Stimulated activated CD4-positive, alpha-beta T cell treated with anti-CD3 and anti-CD28 coated beads, Interleukin-12 subunit alpha, Interleukin-12 subunit beta, amount 100 ng/mL, for 48 hours (primary cell): ENCODE results near the gene MTERF4.
A peak's percentile ranks its signal among the peaks of the same experiment; 100 is the strongest.

ENCODE experiments used
- DNase-seq, 3 donors: peaks; one replicate each; pipeline ENCODE4 v3.0.0-alpha.2; 2020; ENCODE audit warnings: low read depth in 2 of 3, low spot score in 1 of 3

Gene MTERF4, protein sequence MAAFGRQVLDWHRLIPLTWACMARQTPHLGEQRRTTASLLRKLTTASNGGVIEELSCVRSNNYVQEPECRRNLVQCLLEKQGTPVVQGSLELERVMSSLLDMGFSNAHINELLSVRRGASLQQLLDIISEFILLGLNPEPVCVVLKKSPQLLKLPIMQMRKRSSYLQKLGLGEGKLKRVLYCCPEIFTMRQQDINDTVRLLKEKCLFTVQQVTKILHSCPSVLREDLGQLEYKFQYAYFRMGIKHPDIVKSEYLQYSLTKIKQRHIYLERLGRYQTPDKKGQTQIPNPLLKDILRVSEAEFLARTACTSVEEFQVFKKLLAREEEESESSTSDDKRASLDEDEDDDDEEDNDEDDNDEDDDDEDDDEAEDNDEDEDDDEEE

GRCh38 chr2:241102239-241102803 is at the start of gene MTERF4:
MTERF4 (minus strand) TSS chr2:241102287; CDS start chr2:241102273, 14 bp downstream.
- DNase-seq: peak; percentile 80 to 86 (median 84)

DNA sequence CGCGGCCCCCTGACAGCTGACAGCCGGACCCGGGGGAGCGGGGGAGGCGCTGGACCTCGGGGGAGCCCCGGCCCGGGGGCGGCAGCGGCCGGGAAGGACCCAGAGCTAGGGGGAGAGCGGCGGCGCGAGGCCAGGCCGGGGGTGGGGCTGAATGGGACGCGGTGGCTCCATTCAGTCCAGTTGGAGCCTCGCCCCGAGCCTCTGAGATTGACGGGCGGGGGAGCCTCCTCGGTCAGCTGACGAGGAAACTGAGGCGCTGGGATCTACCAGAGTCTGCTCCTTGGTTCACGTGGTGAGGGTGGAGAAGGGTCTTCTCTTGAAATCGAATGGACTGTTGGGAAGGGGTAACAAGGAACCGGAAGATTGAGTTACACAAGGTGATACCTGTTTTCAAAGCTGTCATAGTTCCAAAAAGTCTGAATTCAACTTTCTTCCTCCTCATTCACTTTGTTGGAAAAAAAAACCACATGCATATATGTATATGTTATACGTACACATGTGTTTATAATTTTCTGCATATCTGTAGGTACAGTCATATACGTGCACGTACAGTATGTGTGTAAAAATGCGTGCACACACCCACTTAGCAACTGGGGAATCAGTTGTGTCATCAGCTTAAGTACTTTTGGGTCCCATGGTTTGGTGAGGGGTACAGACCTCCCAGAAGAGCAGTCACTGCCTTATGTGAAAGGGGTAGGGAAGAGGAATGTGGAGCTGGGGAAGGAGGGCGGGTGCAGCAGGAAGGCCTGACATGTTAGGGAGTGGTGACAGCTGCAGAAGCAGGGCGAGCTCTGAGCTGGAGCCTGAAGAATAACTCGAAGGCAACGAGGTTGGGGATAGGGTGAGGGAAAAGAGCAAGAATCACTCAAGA is 48.8 kb upstream of the MTERF4 start:
- DNase-seq: no peak

DNA sequence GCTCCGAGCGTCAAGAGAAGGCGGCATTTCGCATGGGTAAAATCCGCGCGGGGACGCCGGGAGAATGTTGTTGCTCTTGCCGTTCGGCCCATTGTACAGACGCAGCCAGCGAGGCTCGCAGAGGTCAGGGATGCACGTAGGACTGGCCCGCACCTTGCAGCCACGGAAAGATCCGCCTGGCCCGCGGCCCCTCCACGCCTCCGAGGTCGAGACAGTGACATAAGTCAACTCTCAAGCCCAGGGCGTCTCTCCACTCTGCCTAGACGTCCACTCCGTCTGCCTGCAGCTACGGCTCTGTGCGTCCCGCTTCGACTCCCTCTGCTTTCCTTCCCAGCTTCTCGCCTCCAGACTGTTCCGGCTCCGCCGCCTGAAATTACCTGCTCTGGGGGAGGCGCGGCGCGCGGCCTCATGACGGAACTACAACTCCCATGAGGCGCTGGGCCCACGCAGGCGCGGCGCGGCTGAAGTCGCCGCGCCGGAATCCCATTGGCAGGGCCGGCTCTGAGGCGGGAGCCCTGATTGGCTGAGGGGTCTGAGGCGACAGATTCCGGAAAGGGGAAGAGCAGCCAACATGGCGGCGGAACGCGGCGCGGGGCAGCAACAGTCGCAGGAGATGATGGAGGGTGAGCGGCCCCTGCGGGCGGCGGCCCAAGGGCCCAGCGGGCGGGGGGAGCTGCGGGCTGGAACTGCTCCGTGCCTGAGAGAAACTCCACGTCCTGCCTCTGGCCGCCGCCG is 48.0 kb upstream of the MTERF4 start, which contains the start of gene PPP1R7:
Gene PPP1R7 (plus strand): TSS at position 543 of the 735 bp plus-strand sequence. CDS start 29 bp downstream, at position 572.
- DNase-seq: peak; percentile 86 to 94 (median 93)

DNA sequence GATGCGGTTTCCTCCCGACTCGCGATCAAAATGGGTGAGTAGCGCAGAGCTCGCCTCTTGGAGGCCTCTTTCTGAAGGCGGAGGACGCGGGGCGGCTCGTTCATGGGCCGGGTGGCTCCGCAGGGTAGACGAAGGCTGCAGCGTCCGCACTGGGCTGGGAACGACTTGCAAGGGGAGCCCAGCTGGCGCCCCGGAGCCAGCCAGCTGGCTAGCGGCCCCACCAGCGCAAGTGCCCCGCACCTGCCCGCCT is 47.5 kb upstream of the MTERF4 start:
- DNase-seq: no peak

DNA sequence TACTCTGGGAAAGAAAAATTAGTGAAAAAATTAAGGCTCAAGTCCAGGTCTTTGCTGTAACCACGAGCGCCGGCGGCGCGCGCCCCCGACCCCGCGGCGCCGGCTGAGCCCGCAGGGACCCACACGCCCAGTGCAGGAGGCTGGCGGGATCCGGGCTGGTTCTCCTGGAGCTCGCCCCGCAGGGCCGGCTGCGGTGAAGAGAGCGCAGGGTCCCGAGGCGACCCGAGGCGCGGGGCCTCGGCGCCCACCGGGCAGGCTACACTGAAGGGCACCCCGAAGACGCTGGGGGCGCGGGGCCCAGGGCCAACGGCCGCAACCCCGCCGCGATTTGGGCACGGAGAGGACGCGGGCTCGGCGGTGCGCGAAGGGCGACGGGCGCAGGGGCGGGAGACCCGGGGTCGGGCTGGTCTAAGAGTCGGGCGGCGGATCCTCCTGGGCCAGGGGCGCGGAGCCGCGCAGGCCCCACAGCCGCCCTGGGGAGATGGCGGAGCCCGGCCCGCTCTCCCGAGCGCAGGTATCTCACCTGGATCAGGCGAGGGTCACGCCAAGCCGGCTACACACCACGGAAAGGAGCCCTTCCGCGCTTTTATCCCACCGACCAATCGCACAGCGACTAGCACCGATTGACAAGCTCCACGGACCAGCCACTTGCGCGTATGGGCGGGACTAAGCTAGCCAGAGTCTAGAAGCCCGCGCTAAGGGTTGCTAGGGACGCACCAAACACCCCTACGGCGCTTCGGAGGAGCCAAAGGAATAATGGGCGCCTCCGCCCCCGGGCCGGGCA is 47.0 kb upstream of the MTERF4 start, which contains the start of gene PASK:
Gene PASK (minus strand): TSS at position 582 of the 784 bp plus-strand sequence. CDS start 6,440 bp downstream, outside the sequence.
- DNase-seq: peak; percentile 87 to 93 (median 91)

GRCh38 chr2:241148239-241148638 is 46.2 kb upstream of the MTERF4 start:
- no peak for DNase-seq

DNA sequence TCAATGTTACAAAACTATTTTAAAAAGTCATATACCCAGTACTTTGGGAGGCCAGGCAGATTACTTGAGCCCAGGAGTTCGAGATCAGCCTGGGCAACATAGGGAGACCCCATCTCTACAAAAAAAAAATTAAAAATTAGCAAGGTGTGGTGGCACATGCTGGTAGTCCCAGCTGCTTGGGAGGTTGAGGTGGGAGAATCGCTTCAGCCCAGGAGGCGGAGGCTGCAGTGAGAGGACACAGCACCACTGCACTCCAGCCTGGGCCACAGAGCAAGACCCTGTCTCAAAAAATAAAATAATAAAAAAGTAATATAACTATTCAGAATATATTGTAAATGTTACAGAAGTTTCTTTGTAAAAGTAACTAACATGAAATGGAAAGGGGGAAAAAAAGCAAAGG is 45.2 kb upstream of the MTERF4 start:
- no peak for DNase-seq

GRCh38 chr2:241146286-241146685 is 44.2 kb upstream of the MTERF4 start:
- no peak for DNase-seq

DNA sequence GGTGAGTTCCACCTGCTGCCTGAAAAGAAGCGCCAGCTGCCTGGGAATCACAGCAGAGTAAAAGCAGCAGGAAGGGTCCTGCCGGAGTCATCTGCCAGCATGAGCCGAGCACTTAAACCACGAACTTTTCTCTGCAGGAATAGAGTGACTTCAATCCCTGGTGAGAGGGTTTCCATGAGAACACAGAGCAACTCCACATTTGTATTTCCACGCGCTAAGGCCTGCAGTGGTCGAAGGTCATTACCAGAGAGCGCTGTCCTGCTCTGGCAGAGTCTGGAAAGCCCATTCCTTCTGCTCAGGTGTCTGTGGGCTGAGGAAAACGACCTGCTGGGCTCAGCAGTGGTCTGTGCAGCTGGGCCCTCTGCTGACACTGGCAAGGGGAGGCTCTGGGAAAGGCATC is 40.5 kb upstream of the MTERF4 start:
- no peak for DNase-seq

GRCh38 chr2:241142063-241142462 is 40.0 kb upstream of the MTERF4 start:
- no peak for DNase-seq

- no peak for DNase-seq
These were observed 39.2 kb upstream of the MTERF4 start for GRCh38 chr2:241141214-241141770.

GRCh38 chr2:241140445-241140840 is 38.4 kb upstream of the MTERF4 start:
- no peak for DNase-seq

GRCh38 chr2:241139531-241140444 is 37.7 kb upstream of the MTERF4 start:
- no peak for DNase-seq

DNA sequence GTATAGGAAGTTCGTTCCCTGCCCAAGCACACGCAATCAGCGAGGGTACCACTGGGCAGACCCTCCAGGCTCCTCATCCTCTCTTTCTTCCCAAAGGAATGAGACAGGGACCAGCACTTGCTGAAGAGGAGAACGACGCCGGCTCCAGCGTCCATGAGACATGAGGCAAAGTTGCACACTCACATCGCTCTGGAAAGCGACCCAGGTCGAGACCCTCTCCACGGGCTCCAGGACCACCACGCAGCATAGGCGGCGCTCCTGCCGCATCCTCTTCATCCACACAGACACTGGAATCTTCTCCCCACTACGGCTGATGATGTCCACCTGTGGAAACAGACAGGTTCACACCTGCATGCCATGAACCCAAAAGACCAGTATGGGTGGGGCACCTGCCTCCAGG is 36.4 kb upstream of the MTERF4 start:
- no peak for DNase-seq

DNA sequence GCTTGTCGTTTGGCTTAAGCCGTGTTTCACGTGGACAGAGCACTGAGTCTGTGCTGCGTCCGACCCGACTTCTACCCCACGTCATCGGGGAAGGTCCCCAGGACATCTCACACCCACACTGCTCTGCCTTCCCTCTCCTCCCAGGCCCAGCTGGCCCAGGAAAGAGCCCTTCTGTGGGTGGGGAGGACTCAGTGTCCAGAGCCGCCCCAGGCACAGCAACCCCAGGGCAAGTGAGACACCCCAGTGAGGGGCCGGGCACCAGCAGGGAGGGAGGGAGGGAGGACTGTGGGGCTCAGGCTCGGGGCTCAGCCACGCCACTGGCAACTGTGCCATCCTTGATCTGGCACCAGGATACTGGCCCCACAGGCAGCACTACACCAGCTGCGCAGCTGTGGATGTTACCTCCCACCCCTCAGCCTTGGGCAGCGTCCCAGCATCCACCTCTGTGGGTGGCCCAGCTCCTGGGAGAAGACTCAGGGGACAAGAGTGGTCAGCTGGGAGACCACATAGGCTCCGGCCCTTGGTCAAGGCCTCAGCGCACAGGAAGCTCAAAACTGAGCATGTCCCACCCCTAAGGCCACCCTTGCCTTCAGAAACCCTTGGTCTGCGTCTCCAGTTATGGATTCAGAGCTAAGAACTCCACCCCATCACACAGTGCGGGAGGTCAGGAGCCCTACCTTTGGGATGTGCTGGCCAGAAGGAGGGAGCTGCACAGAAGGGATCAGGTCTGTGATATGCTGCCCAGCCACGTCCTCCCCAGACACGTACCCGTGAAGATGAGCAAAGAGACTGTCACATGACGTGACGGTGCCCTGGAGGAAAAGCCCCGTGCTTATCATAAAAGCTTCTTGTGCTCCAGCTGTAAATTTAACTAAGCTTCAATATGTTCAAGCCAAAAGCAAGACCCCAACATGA is 35.4 kb upstream of the MTERF4 start:
- DNase-seq: no peak

GRCh38 chr2:241136661-241137260 is 34.7 kb upstream of the MTERF4 start:
- DNase-seq: no peak

GRCh38 chr2:241136191-241136590 is 34.1 kb upstream of the MTERF4 start:
- DNase-seq: no peak

DNA sequence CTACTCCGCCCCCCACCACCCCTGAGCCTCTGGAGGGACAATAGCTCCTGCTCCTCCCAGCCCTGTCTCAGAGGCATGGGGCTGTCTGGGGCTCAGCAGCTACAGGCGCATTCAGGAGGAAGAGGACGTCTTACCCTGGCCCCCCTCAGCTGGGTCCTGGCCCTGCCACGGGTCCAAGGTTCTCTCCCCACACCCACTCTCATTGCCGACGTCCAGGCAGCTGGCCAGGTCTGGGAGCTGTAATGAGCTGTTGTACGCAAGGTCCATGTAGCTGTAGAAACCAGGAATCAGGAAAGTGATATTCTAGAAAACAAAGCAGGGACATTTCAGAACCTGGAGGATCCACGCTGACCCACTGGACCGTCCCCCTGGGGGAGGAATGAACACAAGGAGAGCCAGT is 33.6 kb upstream of the MTERF4 start:
- no peak for DNase-seq
